ENCODE measurements around the gene MYL6B.

DNA sequence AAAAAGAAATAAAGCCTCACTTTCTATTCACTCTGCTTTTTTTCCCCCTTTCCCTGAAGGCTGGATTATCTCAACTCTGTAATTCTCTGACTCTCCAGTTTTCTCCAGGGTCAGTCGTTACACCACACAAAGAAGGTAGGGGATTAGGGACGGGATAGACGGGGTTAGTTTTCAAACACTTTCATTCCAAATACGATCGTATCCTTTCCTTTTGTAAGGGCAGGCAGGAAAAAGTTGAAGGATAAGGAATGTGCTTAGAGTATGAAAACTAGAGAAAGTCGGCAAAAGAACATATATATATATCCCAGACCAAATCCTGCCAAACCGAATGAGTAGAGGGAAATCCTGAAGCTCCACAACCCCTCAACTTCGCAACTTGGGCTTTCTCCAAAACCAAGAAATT is 24.9 kb upstream of the MYL6B start:
- TF ChIP-seq, protein P1, sequence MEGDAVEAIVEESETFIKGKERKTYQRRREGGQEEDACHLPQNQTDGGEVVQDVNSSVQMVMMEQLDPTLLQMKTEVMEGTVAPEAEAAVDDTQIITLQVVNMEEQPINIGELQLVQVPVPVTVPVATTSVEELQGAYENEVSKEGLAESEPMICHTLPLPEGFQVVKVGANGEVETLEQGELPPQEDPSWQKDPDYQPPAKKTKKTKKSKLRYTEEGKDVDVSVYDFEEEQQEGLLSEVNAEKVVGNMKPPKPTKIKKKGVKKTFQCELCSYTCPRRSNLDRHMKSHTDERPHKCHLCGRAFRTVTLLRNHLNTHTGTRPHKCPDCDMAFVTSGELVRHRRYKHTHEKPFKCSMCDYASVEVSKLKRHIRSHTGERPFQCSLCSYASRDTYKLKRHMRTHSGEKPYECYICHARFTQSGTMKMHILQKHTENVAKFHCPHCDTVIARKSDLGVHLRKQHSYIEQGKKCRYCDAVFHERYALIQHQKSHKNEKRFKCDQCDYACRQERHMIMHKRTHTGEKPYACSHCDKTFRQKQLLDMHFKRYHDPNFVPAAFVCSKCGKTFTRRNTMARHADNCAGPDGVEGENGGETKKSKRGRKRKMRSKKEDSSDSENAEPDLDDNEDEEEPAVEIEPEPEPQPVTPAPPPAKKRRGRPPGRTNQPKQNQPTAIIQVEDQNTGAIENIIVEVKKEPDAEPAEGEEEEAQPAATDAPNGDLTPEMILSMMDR (IDR thresholded peaks at IDR 0.05): no peak
- TF ChIP-seq POLR2A (IDR thresholded peaks at IDR 0.05): peak in 1 of 2 donors; percentile 36
- no peak for TF ChIP-seq POLR2AphosphoS5 (IDR thresholded peaks at IDR 0.05; ENCODE audit: insufficient read depth in 1 of 2, low read depth in 1 of 2)

Data from vagina (tissue), 2 donors.